SK-N-MC (cell line): Measurements from ENCODE around the gene MOB4.

Source experiments
- EZH2 ChIP-seq: fragments of 200-600 bp; sonication (generic); IDR thresholded peaks from one replicate; pipeline ENCODE4 v1.6.1; 2017; ENCODE audit warnings: antibody characterized with exemption
- POLR2AphosphoS5 ChIP-seq: IDR thresholded peaks from 2 replicates; pipeline ENCODE4 v1.6.1; 2012; ENCODE audit warnings: mild to moderate bottlenecking, low read depth, low read length, borderline replicate concordance

- TF ChIP-seq EZH2 (no peak), POLR2AphosphoS5 (no peak)
Observed at GRCh38 chr2:197504000-197504399, 11.9 kb upstream of the MOB4 start.
